Esophagus squamous epithelium (tissue), 4 donors: ENCODE measurements around the gene TMEM202.

ENCODE experiments used
- POLR2A ChIP-seq, 4 donors: fragments of 450-650 bp; IDR thresholded peaks; one replicate each; pipeline ENCODE4 v1.6.1; 2017; ENCODE audit warnings: antibody characterized with exemption in 4 of 4, mild to moderate bottlenecking in 4 of 4, moderate library complexity in 3 of 4
- TF ChIP-seq, protein P1 (sequence below), 6 experiments: fragments of 450-650 bp in 4 of 6; fragments of 200-600 bp in 2 of 6; sonication (generic) in 2 of 6; IDR thresholded peaks; one replicate each; pipeline ENCODE4 v1.5.1; 2016 to 2019; ENCODE audit warnings: antibody characterized with exemption in 6 of 6, mild to moderate bottlenecking in 4 of 6, moderate library complexity in 4 of 6

- TF ChIP-seq, protein P1, sequence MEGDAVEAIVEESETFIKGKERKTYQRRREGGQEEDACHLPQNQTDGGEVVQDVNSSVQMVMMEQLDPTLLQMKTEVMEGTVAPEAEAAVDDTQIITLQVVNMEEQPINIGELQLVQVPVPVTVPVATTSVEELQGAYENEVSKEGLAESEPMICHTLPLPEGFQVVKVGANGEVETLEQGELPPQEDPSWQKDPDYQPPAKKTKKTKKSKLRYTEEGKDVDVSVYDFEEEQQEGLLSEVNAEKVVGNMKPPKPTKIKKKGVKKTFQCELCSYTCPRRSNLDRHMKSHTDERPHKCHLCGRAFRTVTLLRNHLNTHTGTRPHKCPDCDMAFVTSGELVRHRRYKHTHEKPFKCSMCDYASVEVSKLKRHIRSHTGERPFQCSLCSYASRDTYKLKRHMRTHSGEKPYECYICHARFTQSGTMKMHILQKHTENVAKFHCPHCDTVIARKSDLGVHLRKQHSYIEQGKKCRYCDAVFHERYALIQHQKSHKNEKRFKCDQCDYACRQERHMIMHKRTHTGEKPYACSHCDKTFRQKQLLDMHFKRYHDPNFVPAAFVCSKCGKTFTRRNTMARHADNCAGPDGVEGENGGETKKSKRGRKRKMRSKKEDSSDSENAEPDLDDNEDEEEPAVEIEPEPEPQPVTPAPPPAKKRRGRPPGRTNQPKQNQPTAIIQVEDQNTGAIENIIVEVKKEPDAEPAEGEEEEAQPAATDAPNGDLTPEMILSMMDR (IDR thresholded peaks at IDR 0.05) = no peak
- TF ChIP-seq POLR2A (IDR thresholded peaks at IDR 0.05) = no peak
Observed at GRCh38 chr15:72358121-72358520, 40.0 kb upstream of the TMEM202 start.
